Aorta (tissue), 5 donors: ENCODE measurements around the gene RADX. TPM values are rescaled to one million over a fixed set of nuclear protein-coding genes. Genes with fewer than 3 reads are reported as not detected.

Experiments used
- ATAC-seq: fragments of 200-7000 bp; cut with Tn5 transposase; one replicate; pipeline ENCODE4 v1.9.1; 2022; ENCODE audit warnings: moderate library complexity; ENCODE audit not compliant: low FRiP score
- DNase-seq, 2 donors: peaks; one replicate each; pipeline ENCODE4 v3.0.0-alpha.2; 2020
- H3K27ac ChIP-seq, 2 donors: one replicate each; pipeline ENCODE4 v1.5.1; 2013; ENCODE audit warnings: low read length in 2 of 2, mild to moderate bottlenecking in 2 of 2, moderate library complexity in 2 of 2, control low read depth in 1 of 2, inconsistent platforms in 1 of 2, low read depth in 1 of 2
- H3K27me3 ChIP-seq, 2 donors: one replicate each; pipeline ENCODE4 v1.6.1; 2013; ENCODE audit warnings: control low read depth in 1 of 2, low read length in 1 of 2, mild to moderate bottlenecking in 1 of 2, moderate library complexity in 1 of 2; ENCODE audit not compliant: insufficient read depth in 2 of 2, control insufficient read depth in 1 of 2
- H3K36me3 ChIP-seq, 2 donors: one replicate each; pipeline ENCODE4 v1.6.1; 2013; ENCODE audit warnings: control low read depth in 1 of 2, low read length in 1 of 2, mild to moderate bottlenecking in 1 of 2; ENCODE audit not compliant: insufficient read depth in 2 of 2, control insufficient read depth in 1 of 2
- H3K4me1 ChIP-seq, 2 donors: one replicate each; pipeline ENCODE4 v1.6.1; 2013; ENCODE audit warnings: low read length in 2 of 2, control low read depth in 1 of 2, mild to moderate bottlenecking in 1 of 2, moderate library complexity in 1 of 2; ENCODE audit not compliant: insufficient read depth in 2 of 2, control insufficient read depth in 1 of 2
- H3K4me3 ChIP-seq, 2 donors: one replicate each; pipeline ENCODE4 v1.5.1; 2013; ENCODE audit warnings: low read length in 2 of 2, control low read depth in 1 of 2, mild to moderate bottlenecking in 1 of 2
- H3K9me3 ChIP-seq: one replicate; pipeline ENCODE4 v1.6.1; 2013; ENCODE audit warnings: mild to moderate bottlenecking, low read length; ENCODE audit not compliant: control insufficient read depth
- WGBS, 2 donors: extraction: QIAGEN DNeasy Blood & Tissue Kit; methylation state at CpG; one replicate each; pipeline ENCODE4 v1.1.7; 2013; 5-methylcytosine and 5-hydroxymethylcytosine counted together
- intact Hi-C, 2 donors: fragments of 100-400 bp; cut with DNase I; formaldehyde crosslinking; loops; one replicate each; pipeline versions ENCODE4 v1.14.2 to v1.15.0; 2022
- polyA plus RNA-seq, 2 donors: library from polyadenylated mRNA; stranded (reverse); fragments of 200-250 nt; gene quantifications; one replicate each; pipeline ENCODE4 v1.2.3, GENCODE V29; 2013
- total RNA-seq, 2 donors: library from RNA; stranded (reverse); fragmentation: NEBNext Ultra II Directional; extraction: Animal tissue kit (Norgen Biotek cat#: 25700); gene quantifications; one replicate each; pipeline ENCODE4 v1.2.1, GENCODE V29; 2021
- donor health status: healthy with polysubstance abuse.
- donor health status: Bipolar disorder and iron deficiency.
- donor health status: DM: no; HTN: no; CAD: no.
- donor health status: DM: no; HTN: no; CAD: no.
- donor health status: DM: yes; HTN: yes; CAD: no.

The RADX gene
- total and polyA plus RNA-seq, 4 donors = 0.13 to 2.4 (median 1.3) TPM

DNA sequence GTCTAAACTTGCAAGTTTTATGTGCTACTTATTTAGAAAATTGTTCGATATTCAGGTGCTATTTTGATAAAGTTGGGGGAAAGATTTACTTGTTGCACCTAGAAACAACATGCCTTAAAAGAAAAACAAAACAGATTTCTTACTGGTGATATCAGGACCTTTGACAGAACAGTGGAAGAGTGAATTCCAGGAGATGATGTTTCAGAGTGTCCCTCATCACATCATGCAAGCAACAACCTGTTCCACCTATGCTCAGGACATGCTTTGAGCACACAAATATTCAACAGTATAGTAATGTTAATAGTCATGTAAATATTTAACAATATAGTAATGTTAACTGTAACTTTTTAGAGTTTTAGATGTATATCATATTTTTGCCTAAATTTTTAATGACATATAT is 90.9 kb downstream of the RADX start:
- intact Hi-C loops = no loop called here
- no peak overlapping the region for H3K4me3 ChIP-seq
- H3K27ac ChIP-seq = no peak overlapping the region
- 63 to 82% methylated on average over 1 of the region's 1 CpG for WGBS, 2 donors
- H3K27me3 ChIP-seq = no peaks in the 10 kb centered on the region
- H3K4me1 ChIP-seq = peaks cover 0 to under 1% of the 10 kb centered on the region in 2 donors
- H3K36me3 ChIP-seq = no peaks in the 10 kb centered on the region
- H3K9me3 ChIP-seq = no peaks in the 10 kb centered on the region
- ATAC-seq (no peak), DNase-seq (no peak)

DNA sequence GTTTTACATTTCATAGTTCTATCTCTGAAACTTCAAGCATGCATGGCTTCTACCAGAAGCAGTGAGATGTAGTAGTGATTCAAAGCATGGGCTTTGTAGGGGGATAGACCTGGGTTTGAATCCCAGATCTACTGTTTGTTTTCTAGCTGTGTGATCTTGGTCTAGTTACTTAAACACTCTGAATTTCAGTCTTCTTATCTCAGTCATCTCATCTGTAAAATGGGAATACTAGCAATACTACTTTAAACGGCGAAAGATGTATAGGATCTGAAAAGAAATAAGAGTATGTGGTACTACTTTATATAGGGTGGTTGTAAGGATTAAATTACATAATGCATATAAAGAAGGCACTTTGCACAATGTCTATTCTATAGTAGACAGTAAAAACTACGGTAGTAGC is 94.7 kb downstream of the RADX start:
- intact Hi-C loops = no loop called here
- Histone ChIP-seq H3K27ac (no peak overlapping the region), H3K27me3 (no peaks in the 10 kb centered on the region), H3K9me3 (no peaks in the 10 kb centered on the region), H3K4me1 (peaks cover 0 to 5% of the 10 kb centered on the region in 2 donors), H3K4me3 (no peak overlapping the region), H3K36me3 (no peaks in the 10 kb centered on the region)
- no peak for ATAC-seq
- 87 to 96% methylated on average over 3 of the region's 3 CpGs for WGBS, 2 donors
- DNase-seq = no peak

DNA sequence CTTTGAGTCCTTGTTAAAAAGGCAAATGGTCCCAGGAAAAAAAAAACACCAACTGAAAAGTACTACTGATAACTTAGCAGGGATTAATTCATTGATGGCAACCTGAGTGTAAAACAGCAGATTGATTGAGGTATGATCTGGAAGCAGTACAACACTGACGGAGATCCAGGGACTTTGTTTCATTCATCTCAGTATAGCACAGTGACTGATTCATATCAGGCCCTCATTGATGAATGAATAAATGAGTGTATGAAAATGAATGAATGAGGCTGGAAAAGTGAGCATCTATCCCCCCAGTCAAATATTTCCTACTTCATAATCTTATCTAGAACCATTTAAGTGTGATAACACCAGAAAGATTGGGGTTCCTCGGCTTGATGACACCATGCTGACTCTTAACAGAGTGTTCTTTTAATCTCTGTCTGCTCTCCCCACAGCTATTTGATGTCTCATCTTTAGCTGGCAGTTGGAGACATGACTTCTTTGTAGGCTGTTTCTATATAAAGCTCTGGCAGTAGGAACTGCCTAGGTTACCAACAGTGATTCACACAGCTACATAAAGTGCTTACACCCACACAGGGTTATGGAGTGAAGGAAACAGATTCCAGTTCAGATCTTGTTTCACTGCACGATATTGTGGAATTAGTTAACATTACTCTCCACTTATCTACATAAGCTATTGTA is 96.1 kb downstream of the RADX start:
- no peak for ATAC-seq

DNA sequence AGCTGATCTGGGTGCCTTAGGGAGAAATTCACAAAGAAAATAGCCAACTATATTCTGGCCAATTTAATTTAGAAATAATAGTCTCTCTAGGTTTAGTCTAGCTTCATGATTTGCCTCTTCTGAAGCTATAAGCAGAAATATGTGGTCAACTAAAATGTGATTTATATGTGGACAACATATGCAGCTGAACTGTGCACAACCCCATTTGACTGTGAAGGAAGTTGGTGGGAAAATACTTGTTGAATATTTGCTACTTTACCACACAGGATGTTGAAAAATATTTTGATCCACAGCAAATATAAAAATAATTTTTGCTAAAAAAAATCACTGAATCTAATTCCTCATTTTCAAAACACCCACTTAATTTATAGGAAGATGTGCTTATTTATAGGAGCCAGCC is 99.0 kb downstream of the RADX start:
- no peaks in the 10 kb centered on the region for H3K9me3 ChIP-seq
- no peaks in the 10 kb centered on the region for H3K27me3 ChIP-seq
- ATAC-seq = no peak
- intact Hi-C loops = no loop called here
- H3K4me3 ChIP-seq = no peak overlapping the region
- no peaks in the 10 kb centered on the region for H3K36me3 ChIP-seq
- no peak overlapping the region for H3K27ac ChIP-seq
- peaks cover 0 to 5% of the 10 kb centered on the region in 2 donors for H3K4me1 ChIP-seq
- DNase-seq = no peak

More for the DNA sequence above, 96.1 kb downstream of the RADX start:
- no peak for DNase-seq
- H3K36me3 ChIP-seq = no peaks in the 10 kb centered on the region
- intact Hi-C loops = no loop called here
- H3K27ac ChIP-seq = no peak overlapping the region
- no peaks in the 10 kb centered on the region for H3K27me3 ChIP-seq
- H3K4me1 ChIP-seq = peaks cover 0 to 5% of the 10 kb centered on the region in 2 donors
- H3K9me3 ChIP-seq = no peaks in the 10 kb centered on the region
- 31 to 46% methylated on average over 3 of the region's 3 CpGs for WGBS, 2 donors
- no peak overlapping the region for H3K4me3 ChIP-seq

DNA sequence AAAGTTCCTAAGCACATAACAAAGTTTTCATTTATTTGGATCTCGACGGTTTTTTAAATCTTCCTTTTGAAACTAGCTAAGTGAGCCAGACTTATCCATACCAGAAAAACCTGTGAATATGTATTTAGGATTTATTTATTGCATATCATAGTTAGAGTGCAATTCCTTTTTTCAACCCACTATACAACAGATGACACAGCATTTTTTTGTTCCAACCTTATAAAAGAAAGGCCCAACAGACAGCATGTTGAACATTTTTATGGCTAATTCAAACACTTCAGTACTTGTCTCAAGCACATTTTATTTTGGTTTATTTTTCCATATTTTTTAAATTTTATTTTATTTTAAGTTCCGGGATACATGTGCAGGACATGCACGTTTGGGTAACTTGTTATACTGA is 99.6 kb downstream of the RADX start:
- H3K4me1 ChIP-seq = peaks cover 0 to 5% of the 10 kb centered on the region in 2 donors
- H3K36me3 ChIP-seq = no peaks in the 10 kb centered on the region
- no peak overlapping the region for H3K4me3 ChIP-seq
- no peak overlapping the region for H3K27ac ChIP-seq
- H3K27me3 ChIP-seq = no peaks in the 10 kb centered on the region
- ATAC-seq (no peak), DNase-seq (no peak)
- no peaks in the 10 kb centered on the region for H3K9me3 ChIP-seq
- WGBS, 2 donors = 65 to 82% methylated on average over 4 of the region's 4 CpGs
- intact Hi-C loops = no loop called here

DNA sequence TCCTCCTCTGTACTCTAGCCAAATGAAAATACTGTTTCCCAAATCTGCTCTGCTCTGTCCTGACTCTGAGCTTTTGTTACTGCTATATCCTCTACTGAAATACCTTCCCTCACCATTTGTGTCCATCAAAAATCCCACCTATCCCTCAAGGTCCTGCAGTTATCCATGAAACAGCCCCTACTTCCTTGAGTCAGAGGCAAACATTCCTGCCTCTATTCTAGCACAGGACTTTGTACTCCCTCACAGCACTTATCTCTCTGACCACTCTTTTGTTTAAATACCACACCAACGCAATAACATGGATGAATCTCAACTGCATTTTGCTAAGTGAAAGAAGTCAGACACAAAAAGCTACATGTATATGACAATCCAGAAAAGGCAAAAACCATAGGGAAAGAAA is 104.2 kb downstream of the RADX start:
- H3K27me3 ChIP-seq = no peaks in the 10 kb centered on the region
- no peaks in the 10 kb centered on the region for H3K4me1 ChIP-seq
- no peak for ATAC-seq
- H3K4me3 ChIP-seq = no peak overlapping the region
- H3K27ac ChIP-seq = no peak overlapping the region
- no peaks in the 10 kb centered on the region for H3K9me3 ChIP-seq
- no peak for DNase-seq
- H3K36me3 ChIP-seq = no peaks in the 10 kb centered on the region
- intact Hi-C loops = no loop called here
- 61% methylated on average over 1 of the region's 1 CpG for WGBS, 2 donors

DNA sequence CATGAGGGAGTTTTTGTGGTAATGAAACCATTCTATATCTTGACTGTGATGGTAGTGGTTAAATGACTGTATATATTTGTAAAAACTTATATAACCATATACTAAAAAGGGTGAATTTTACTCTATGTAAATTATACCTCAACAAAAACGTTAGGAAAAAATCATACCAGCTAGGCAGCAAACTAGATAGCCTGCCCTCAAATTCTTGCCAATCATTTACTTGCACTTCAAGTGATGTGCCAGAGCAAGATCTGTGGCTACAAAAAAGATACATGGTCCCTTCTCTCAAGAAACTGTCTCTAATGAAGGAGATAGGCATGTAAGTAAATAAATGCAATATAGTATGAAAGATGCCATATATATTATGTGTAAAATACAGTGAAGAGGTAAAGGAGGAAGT is 104.7 kb downstream of the RADX start:
- ATAC-seq (no peak), DNase-seq (no peak)
- H3K36me3 ChIP-seq = no peaks in the 10 kb centered on the region
- intact Hi-C loops = no loop called here
- no peak overlapping the region for H3K4me3 ChIP-seq
- no peaks in the 10 kb centered on the region for H3K4me1 ChIP-seq
- H3K27ac ChIP-seq = no peak overlapping the region
- WGBS, 2 donors = 6 to 51% methylated on average over 1 of the region's 1 CpG
- no peaks in the 10 kb centered on the region for H3K9me3 ChIP-seq
- no peaks in the 10 kb centered on the region for H3K27me3 ChIP-seq

DNA sequence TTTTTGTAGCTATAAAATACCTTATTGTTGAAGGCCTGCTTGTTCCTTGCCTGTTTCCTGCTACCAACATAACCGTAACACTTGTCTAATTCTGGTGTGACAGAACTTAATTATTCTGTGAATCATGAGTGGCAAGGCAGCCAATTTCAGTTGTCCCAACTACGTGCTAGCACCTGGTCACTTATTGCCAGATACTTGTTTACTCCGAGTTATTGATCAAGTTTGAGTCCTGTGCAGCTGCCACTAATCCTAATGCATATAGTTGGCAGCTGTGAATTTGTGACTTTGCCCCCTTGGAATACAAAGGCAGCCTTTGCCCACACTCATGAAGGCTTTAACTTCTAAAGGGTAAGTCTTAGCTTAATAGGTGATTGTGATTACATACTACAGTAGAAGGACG is 106.9 kb downstream of the RADX start:
- WGBS, 2 donors = 60 to 73% methylated on average over 4 of the region's 4 CpGs
- no peaks in the 10 kb centered on the region for H3K36me3 ChIP-seq
- no peak for ATAC-seq
- H3K9me3 ChIP-seq = no peaks in the 10 kb centered on the region
- no peaks in the 10 kb centered on the region for H3K4me1 ChIP-seq
- H3K4me3 ChIP-seq = no peak overlapping the region
- no peak overlapping the region for H3K27ac ChIP-seq
- intact Hi-C loops = no loop called here
- DNase-seq = no peak
- H3K27me3 ChIP-seq = no peaks in the 10 kb centered on the region

DNA sequence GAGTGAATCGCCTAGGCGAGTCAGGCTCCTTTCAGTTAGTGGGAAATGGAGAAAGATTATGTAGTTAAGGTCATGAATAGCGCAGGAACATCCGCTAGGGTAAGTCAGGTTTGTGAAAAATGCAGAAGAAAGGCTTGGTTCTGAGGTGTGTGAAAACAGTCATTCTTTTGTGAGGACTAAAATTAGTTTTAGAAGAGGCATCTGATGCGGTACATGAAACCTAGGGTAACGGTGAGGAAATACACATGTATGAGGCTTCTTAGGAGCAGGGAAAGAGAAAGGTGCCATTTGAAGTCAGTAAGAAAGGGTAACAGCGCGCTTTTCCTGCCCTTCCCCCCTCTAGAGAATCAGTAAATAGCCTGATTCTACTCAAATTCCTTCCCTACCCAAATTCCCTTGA is 114.2 kb downstream of the RADX start:
- no peak for ATAC-seq

More for the DNA sequence above, 114.2 kb downstream of the RADX start:
- H3K27me3 ChIP-seq = no peaks in the 10 kb centered on the region
- intact Hi-C loops = no loop called here
- no peaks in the 10 kb centered on the region for H3K36me3 ChIP-seq
- H3K27ac ChIP-seq = no peak overlapping the region
- H3K4me3 ChIP-seq = peak overlapping the region in 1 of 2 donors; percentile 9
- WGBS, 2 donors = 10 to 21% methylated on average over 8 of the region's 8 CpGs
- no peak for DNase-seq
- H3K9me3 ChIP-seq = no peaks in the 10 kb centered on the region
- H3K4me1 ChIP-seq = no peaks in the 10 kb centered on the region
